CD4-positive, alpha-beta T cell treated with Interleukin-15 for 4 hours (primary cell): ENCODE results near the gene CDC7.
A peak's percentile ranks its signal among the peaks of the same experiment; 100 is the strongest.
"Not testable (repeated sequence)": the region's sequence is repeated elsewhere in the genome, so short reads cannot be mapped to it uniquely, and the experiment has no call there.

ENCODE experiments used
- DNase-seq: peaks from one replicate; pipeline ENCODE4 v3.0.0-alpha.2; 2020; ENCODE audit warnings: low spot score

Gene CDC7

DNA sequence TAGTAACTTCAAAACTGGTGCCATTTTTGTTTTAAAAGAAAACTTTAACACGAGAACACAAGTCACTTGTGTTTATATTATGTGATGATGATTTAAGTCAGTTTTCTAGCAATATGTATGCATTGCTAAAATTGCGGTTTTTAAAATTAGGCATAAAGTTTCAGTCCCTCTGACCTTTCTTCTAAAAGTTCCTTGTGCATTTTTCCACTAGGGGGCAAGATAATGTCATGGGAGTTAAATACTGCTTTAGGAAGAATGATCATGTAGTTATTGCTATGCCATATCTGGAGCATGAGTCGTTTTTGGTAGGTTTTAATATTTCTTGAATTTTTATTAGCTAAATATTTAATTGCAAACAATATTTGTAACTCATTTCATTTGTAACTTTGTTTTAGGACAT, 10.7 kb downstream of the CDC7 start:
- DNase-seq, result peak; percentile 59

DNA sequence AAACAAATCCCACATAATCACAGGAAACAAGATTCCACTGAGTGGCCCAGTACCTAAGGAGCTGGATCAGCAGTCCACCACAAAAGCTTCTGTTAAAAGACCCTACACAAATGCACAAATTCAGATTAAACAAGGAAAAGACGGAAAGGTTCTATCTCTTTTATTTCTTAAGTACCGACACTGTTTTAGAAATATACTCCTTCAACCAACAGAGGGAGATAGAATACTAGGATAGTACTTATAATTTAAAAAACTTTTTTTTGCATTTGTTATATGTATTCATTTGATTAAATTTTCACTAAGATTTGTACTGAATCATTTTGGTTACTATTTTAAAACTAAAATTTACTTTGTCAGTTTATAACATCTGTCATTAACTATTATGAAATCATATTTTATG, 12.5 kb downstream of the CDC7 start:
- DNase-seq, result peak; percentile 13

DNA sequence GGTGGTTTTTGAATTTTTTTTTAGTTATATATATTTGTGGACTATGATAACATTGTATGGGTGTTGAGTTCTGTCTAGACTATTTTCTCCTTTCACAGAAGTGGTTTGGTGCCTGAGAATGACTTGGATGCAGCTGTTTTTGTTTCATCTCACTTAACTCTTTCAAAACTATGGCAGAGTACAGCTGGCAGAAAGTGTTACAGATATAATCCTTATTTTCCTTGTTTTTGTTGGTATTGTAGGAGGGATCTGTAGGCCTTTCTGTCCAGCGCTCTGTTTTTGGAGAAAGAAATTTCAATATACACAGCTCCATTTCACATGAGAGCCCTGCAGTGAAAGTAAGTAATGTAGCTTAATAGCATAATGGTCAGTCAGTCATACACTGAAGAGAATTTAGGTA, 13.1 kb downstream of the CDC7 start:
- no peak for DNase-seq

DNA sequence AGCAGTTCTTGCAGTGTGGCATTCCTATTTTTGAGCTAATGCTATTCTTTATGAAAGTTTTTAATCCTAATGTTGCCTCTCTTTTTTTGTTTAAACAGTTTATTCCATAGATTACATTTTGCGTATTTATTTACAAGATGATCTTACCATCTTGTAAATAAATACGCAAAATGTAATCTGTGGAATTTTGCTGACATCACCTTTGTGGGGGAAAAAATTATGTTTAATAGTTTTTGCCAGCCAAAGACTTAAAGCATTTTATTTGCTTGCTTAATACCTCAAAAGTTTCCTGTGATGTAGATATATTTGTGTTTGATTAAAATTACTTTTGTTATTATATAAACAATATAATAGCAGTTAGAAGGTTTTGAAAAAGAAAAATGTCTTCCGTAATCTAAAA, 15.3 kb downstream of the CDC7 start:
- no peak for DNase-seq

DNA sequence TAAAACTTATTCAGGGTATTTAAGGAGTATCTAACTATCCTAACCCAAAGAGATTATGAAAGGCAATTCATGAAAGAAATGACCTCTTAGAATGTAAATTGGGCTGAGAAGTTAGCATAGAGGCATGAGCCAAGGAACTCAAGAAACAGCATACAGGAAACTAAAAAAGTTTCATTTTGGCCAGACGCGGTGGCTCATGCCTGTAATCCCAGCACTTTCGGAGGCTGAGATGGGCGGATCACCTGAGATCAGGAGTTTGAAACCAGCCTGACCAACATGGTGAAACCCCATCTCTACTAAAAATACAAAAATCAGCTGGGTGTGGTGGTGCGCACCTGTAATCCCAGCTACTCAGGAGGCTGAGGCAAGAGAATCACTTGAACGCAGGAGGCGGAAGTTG, 16.0 kb downstream of the CDC7 start:
- DNase-seq, result not testable (repeated sequence)

DNA sequence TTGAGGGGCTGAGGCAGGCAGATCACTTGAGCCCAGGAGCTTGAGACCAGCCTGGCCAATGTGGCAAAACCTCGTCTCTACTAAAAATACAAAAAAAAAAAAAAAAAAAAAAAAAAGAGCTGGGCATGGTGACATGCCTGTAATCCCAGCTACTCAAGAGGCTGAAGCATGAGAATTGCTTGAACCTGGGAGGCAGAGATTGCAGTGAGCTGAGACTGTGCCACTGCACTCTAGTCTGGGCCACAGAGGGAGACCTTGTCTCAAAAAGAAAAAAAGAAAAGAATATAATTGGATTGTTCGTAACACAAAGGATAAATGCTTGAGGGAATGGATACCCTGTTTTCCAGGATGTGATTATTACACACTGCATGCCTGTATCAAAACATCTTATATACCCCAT, 18.5 kb downstream of the CDC7 start:
- DNase-seq, result not testable (repeated sequence)

DNA sequence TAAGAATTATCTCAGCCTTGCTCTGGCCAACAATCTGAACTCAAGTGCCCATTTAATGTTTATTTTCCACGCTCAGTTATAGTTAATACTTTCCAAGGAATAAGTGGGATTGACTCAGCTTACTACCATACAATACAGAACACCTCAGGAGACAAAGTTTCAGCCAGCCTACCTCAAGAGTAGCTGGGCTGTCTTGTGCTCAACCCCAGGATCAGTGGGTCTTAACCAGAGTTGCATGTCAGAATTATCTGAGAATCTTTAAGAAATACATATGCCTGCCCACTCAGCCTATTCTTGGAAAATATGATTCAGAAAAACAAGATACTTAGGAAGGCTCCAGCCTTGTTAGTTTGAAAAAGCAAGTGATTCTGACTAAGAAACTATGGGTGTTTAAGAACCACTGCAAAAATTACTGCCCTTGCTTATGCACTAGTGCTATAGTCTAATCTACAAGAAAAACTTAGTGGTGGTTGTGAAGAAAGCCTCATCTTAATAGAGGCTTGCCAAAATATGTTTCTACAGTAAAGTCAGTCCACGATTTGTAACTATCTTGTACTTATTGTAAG, 20.4 kb downstream of the CDC7 start:
- no peak for DNase-seq

GRCh38 chr1:91523482-91523881, 22.8 kb downstream of the CDC7 start:
- no peak for DNase-seq

DNA sequence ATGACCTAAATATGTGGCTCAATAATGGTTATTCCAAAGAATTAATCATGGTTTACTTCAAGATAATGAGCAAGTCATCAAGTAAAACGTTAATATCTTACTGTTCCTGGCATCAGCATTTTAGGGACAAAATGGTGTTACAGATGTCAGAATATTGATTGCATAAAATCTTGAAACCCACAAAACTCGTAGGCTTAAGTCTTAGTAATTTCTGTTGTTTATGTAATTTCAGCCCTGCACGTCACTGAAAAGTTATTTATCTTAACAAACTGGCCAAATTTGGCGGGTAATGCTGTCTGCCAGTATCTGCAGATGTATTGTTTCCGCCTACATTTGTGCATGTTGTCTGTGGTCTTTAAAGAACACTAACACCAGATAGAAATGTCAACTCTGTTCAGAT, 25.8 kb downstream of the CDC7 start:
- no peak for DNase-seq

- DNase-seq, result no peak
Observed at GRCh38 chr1:91527266-91527765, 26.7 kb downstream of the CDC7 start.

GRCh38 chr1:91527781-91528180, 27.1 kb downstream of the CDC7 start:
- DNase-seq, result no peak

DNA sequence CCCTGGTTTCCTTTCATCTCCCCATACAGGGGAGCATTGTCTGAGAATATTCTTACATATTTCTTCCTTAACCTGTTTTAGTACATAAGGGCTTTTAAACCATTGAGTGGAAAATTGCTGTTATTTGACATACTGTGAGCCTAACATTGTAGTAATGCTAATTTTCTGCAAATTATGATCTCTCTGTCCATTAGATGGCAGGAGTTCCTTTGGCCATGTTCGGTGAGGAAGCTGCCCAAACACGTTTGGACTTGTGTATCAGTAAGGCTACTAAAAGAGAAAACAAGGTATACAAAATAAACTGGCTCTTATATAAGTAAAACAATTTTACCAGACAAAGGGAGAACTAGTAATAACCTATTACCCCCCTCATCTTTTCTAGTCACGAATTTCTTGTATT, 29.2 kb downstream of the CDC7 start:
- peak; percentile 30 for DNase-seq

- no peak for DNase-seq
Observed at GRCh38 chr1:91533361-91534024, 32.8 kb downstream of the CDC7 start.

DNA sequence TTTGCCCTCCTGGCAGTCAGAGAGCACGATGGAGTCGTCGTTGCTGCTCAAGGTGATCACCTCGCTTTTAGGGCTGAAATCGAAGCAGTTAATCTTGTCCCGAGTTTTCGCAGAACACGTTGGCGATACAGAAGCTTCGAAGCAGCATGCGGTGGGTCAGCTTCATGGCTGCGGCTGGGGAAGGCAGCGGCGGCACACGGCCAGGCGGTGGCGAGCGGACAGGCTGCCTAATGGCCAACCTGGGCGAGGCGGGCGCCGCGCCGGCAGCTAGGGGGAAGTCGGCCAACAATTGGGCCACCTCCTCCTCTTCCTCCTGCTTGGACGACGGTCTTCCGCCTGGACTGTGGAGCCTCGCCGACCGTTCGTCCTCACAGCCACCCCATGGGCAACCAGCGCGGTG, 34.8 kb downstream of the CDC7 start:
- no peak for DNase-seq

DNA sequence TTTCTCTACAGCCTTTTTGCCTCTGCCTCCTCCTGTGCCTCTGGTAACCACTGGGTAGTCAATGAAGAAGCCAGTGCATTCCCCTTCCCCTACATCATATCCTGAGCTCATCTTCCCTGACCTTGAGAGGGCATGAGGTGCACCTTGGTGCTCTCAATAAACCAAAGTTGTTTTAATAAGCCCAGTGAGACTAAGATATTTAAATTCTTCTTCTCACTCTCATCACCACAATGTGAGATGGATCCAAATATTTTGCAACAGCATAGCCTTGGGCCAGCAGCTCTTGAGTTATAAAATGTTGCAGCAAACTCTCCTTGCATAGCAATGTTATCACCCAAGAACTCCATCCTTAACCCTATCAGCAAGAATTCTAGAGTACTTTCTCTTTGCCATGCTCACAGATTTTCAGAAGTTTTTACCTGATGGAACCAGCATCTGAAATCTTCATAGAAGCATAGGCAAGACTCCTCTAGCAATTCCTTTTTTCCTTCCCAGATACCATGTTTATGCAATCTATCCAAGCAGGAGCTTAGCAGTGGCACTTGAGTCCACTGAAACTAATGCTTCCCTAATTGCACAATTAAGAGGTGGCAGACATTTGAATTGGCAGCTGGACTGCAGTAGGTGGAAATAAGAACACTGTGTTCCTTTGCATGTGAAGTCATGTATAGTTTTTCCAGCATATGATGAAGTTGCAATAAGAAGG, 36.8 kb downstream of the CDC7 start:
- no peak for DNase-seq

GRCh38 chr1:91537987-91538304, 37.3 kb downstream of the CDC7 start:
- no peak for DNase-seq

GRCh38 chr1:91540910-91541309, 40.3 kb downstream of the CDC7 start:
- DNase-seq, result no peak

DNA sequence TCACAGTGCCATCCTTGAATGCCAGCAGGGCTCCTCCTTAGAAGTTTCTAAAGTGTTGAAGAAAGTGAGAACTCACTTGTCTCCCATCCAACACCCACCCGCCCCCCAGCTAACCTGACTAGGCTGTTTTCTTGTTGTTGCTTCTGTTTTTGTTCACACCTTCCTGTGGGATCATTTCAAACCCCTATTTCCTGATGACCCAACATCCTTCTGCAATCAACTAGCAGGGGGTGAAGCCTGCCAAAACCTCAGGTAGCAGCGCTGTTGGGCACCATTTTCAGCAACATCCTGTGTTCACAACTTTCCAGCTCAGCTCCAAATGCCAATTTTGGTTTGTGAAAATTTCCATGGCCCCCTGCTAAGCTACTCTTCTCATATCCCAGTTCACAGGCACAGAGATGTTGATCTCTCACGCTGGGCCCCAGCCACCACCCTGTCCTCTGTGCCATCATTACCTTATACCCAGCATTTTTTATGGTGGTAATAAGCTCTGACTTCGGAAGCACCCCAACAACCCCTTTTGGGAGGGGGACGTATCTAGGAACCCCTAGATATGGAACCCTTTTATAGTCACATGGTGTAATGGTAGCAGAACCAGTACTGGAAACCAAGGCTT, 41.4 kb downstream of the CDC7 start:
- DNase-seq, result no peak

DNA sequence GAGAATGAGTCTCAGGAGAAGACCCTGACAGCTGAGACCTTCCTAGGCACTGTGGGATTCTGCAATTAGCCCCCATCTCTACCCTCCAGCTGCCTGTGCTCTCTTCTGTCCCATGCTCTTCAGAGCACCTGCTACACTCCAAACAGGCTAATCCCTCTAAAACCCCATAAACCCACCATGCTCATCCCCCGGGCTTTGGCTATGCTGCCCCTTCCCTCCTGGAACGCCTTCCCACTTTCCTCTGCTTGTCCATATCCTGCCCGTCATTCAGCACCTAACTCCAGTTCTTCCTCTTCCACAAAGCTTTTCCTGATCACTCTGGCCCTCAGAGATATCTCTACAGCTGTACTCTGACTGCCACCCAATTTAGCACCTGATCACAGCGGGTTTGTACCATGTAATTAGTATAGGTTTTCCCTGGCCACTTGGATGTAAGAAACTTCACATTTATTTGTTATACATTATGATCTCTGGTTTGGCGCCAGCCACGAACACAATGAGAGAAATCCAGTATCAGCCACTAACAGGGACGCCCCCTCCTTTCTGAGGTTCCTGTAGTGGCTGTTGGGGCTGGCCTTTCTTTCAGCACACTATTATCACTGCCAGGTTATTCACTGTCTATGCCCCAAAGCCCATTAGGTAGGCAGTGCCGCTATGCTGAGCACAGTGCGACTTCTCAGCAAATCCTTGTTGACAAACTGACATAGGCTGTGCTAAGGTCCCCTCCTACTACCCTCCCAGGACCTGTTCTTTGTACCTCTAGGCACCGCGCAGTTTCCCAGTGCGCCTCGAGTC, 45.1 kb downstream of the CDC7 start:
- no peak for DNase-seq

DNA sequence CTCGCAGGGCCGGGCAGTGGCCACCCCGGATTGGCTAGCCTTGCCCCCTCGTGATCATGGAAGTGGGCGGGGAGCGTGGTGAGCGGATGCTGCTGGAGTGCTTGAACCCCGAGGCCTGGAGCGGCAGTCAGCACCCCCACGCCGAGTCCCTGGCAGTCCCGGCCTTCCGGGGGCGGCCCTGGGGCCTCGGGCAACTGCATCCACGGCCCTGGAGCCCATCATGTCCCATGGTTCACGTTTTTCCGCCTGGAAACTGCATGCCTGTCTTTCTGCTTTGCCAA, 45.6 kb downstream of the CDC7 start:
- DNase-seq, result no peak

- DNase-seq, result no peak
Observed at GRCh38 chr1:91546876-91547275, 46.2 kb downstream of the CDC7 start.

- DNase-seq, result no peak
Observed at GRCh38 chr1:91548376-91549040, 47.9 kb downstream of the CDC7 start.
